GM12878 (cell line): Measurements from ENCODE around the gene CGB5. TPM values are rescaled to one million over a fixed set of nuclear protein-coding genes. Genes with fewer than 3 reads are reported as not detected.

ENCODE experiments used
- ATAC-seq: fragments of 200-7000 bp; cut with Tn5 transposase; 3 replicates; pipeline ENCODE4 v1.9.1; 2020; ENCODE audit warnings: mild to moderate bottlenecking, moderate library complexity
- BruUV-seq: library from RNA; stranded (reverse); fragments of 400-500 nt; replicated peaks from 2 replicates; lab custom pipeline; 2021; lab: Mats Ljungman, UMichigan
- CTCF ChIA-PET: fragments of 300-600 bp; sonication (Branson Sonifier 250); formaldehyde crosslinking; extraction: SDS; loops from one replicate; lab custom pipeline; 2021; ENCODE audit warnings: inconsistent platforms; lab: Yijun Ruan, JAX
- POLR2A ChIA-PET: fragments of 350-600 bp; formaldehyde crosslinking; extraction: SDS; loops from one replicate; lab custom pipeline; 2021; ENCODE audit warnings: inconsistent platforms; lab: Charles Lee
- RAD21 ChIA-PET: fragments of 300-600 bp; sonication (Branson Sonifier 250); formaldehyde crosslinking; loops from one replicate; lab custom pipeline; 2023; ENCODE audit warnings: antibody characterized with exemption; ENCODE audit not compliant: unreplicated experiment; lab: Charles Lee
- SMC1A ChIA-PET: fragments of 300-600 bp; sonication (Branson Sonifier 250); formaldehyde crosslinking; loops from one replicate; lab custom pipeline; 2023; ENCODE audit not compliant: unreplicated experiment, uncharacterized antibody; lab: Charles Lee
- DNase-seq: peaks from one replicate; pipeline ENCODE4 v3.0.0-alpha.2; 2011; ENCODE audit warnings: low read depth, low spot score
- FAIRE-seq: peaks from 3 replicates; lab custom pipeline; 2011; peaks lifted over from hg19 to GRCh38; lab: Jason Lieb, UNC
- H2AFZ ChIP-seq: 2 replicates; pipeline ENCODE4 v1.6.0; 2011; ENCODE audit warnings: low read depth, low read length, control low read depth; ENCODE audit not compliant: control insufficient read depth
- H3K27ac ChIP-seq: 2 replicates; pipeline ENCODE4 v1.5.1; 2011; ENCODE audit warnings: control low read depth; ENCODE audit not compliant: control insufficient read depth, insufficient read depth
- H3K27me3 ChIP-seq, 2 experiments: replicated peaks in 1 of 2; 2 replicates each; pipeline versions ENCODE4 v1.6.0 to v1.6.1; 2011; ENCODE audit warnings: low read length in 1 of 2; ENCODE audit not compliant: control insufficient read depth in 2 of 2, insufficient read depth in 2 of 2
- H3K36me3 ChIP-seq, 2 experiments: 2 replicates each; pipeline ENCODE4 v1.5.1; 2011; ENCODE audit warnings: low read length in 1 of 2; ENCODE audit not compliant: control insufficient read depth in 2 of 2, insufficient read depth in 2 of 2
- H3K4me1 ChIP-seq: 2 replicates; pipeline ENCODE4 v1.6.1; 2011; ENCODE audit warnings: mild to moderate bottlenecking, low read length, moderate library complexity, mixed read lengths; ENCODE audit not compliant: control insufficient read depth, insufficient read depth
- H3K4me2 ChIP-seq: 2 replicates; pipeline ENCODE4 v1.6.0; 2011; ENCODE audit warnings: control low read depth; ENCODE audit not compliant: control insufficient read depth, insufficient read depth
- H3K4me3 ChIP-seq: fragments of 200-600 bp; sonication (generic); 2 replicates; pipeline ENCODE4 v1.5.1; 2016
- H3K79me2 ChIP-seq: 2 replicates; pipeline ENCODE4 v1.6.0; 2011; ENCODE audit warnings: low read length; ENCODE audit not compliant: control insufficient read depth, insufficient read depth
- H3K9ac ChIP-seq: 2 replicates; pipeline ENCODE4 v1.8.0; 2011; ENCODE audit warnings: low read length, control low read depth, mixed read lengths; ENCODE audit not compliant: control insufficient read depth, insufficient read depth
- H3K9me3 ChIP-seq: replicated peaks from 3 replicates; pipeline ENCODE4 v1.5.1; 2011; ENCODE audit warnings: mild to moderate bottlenecking, low read length; ENCODE audit not compliant: control insufficient read depth, insufficient read depth
- H4K20me1 ChIP-seq: 2 replicates; pipeline ENCODE4 v1.6.0; 2011; ENCODE audit not compliant: control insufficient read depth, insufficient read depth
- IRF4 ChIP-seq: IDR thresholded peaks from 2 replicates; pipeline ENCODE4 v1.6.1; 2011; ENCODE audit warnings: low read depth, low read length
- RAD21 ChIP-seq: IDR thresholded peaks from 2 replicates; pipeline ENCODE4 v1.6.1; 2011; ENCODE audit warnings: mild to moderate bottlenecking, low read depth, low read length, moderate library complexity; ENCODE audit not compliant: insufficient read depth
- WGBS: methylation state at CpG from one replicate; pipeline ENCODE4 v1.1.6; 2016; ENCODE audit warnings: low lambda C conversion rate; ENCODE audit not compliant: insufficient replicate concordance, insufficient coverage; ENCODE audit errors: missing lambda C conversion rate; 5-methylcytosine and 5-hydroxymethylcytosine counted together
- in situ Hi-C: fragments of 300-500 bp; cut with MboI; formaldehyde crosslinking; loops from 9 replicates; pipeline ENCODE4 v1.14.3; 2018; ENCODE audit warnings: mixed read lengths
- intact Hi-C: fragments of 100-400 bp; cut with micrococcal nuclease; formaldehyde crosslinking; loops from one replicate; pipeline ENCODE4 v1.14.2; 2022; ENCODE audit not compliant: unreplicated experiment
- polyA plus RNA-seq, 11 experiments: library from polyadenylated mRNA; depleted of rRNA in 4 of 11; unstranded in 6 of 11; stranded (reverse) in 5 of 11; fragments of >200 nt; fragmentation: Nextera tagmentation in 4 of 11; fragmentation: Illumina TruSeq in 1 of 11; extraction: Ambion mirVana in 4 of 11; extraction: Trizol in 1 of 11; gene quantifications; 1 replicate in 1 of 11; 2 replicates in 10 of 11; pipeline versions ENCODE4 v1.2.1 to v1.2.3, GENCODE V29; 2011 to 2016; ENCODE audit warnings: inconsistent platforms in 2 of 11, missing spikeins in 2 of 11, low read depth in 1 of 11
- total RNA-seq, 4 experiments: library from RNA; depleted of rRNA in 3 of 4; stranded (reverse); fragments of >200 nt in 3 of 4; fragmentation: Illumina TruSeq in 1 of 4; extraction: Trizol in 1 of 4; gene quantifications; 2 replicates each; pipeline versions ENCODE4 v1.2.1 to v1.2.3, GENCODE V29; 2013 to 2021
- TF ChIP-seq, protein P1 (sequence below), 3 experiments: IDR thresholded peaks in 2 of 3; conservative IDR thresholded peaks in 1 of 3; 2 replicates each; pipeline ENCODE4 v1.5.1; 2011; ENCODE audit warnings: low read depth in 3 of 3, low read length in 3 of 3, mild to moderate bottlenecking in 3 of 3, control low read depth in 2 of 3, moderate library complexity in 2 of 3, inconsistent platforms in 1 of 3, mixed read lengths in 1 of 3; ENCODE audit not compliant: control insufficient read depth in 2 of 3, insufficient read depth in 1 of 3; ENCODE audit errors: extremely low read depth in 1 of 3

Gene CGB5
- total and polyA plus RNA-seq, 10 of the 15 experiments (the other 5 are each of a cell fraction or from before 2014, with no cell fraction given), result not detected

DNA sequence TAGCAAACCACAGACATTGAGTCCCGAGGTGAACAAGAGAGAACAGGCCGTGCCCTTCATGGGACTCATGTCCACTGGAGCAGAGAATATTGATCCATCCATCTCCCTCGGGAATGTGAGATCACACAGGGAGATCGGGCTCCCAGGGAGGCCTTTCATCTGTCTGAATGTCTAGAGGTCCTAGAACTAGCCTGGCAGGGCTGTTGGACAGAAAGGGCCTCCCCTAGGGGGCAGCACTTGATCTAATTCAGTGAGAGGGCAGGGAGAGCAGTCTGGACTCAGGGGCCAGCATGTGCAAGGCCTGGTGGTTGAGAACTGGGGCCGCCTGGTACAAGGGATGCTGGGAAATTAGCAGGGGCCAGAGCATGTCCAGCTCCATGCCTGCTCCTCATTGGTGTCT lies 45.7 kb upstream of the CGB5 start:
- RAD21 ChIA-PET, result no interaction called here
- SMC1A ChIA-PET, result interaction anchor here (1.1 to 1.5 kb wide), 2 partner anchors 201 to 210 kb away, joined by 3 to 4 read pairs; no protein-coding TSS in a partner anchor
- CTCF ChIA-PET, result interaction anchor here (1.0 to 3.1 kb wide), 8 partner anchors 10 to 210 kb away, joined by 3 to 16 read pairs (median 4); partner anchors contain the start of gene BAX
- POLR2A ChIA-PET, result interaction anchor here (0.5 to 0.6 kb wide), 3 partner anchors 12 to 813 kb away, joined by 4 to 7 read pairs (median 4); no protein-coding TSS in a partner anchor
- FAIRE-seq (no peak), ATAC-seq (no peak), DNase-seq (no peak)
- Histone ChIP-seq H3K36me3 (no peaks in the 10 kb centered on the region; a peak in 3 of 4 replicates), H4K20me1 (no peaks in the 10 kb centered on the region), H3K9ac (no peak overlapping the region), H3K27me3 (no peaks in the 10 kb centered on the region), H3K9me3 (no peaks in the 10 kb centered on the region), H3K79me2 (peaks cover 27% of the 10 kb centered on the region), H2AFZ (no peak overlapping the region), H3K4me3 (no peak overlapping the region), H3K27ac (no peak overlapping the region), H3K4me2 (no peak overlapping the region), H3K4me1 (no peaks in the 10 kb centered on the region)
- intact Hi-C loops (no loop called here), in situ Hi-C loops (no loop called here)
- no TSS peak for BruUV-seq
- WGBS, result 61% methylated on average over 5 of the region's 5 CpGs
- peak; percentile 33; the same call in 1 of the 2 replicates for TF ChIP-seq RAD21
- no peak for TF ChIP-seq IRF4
- TF ChIP-seq, protein P1, sequence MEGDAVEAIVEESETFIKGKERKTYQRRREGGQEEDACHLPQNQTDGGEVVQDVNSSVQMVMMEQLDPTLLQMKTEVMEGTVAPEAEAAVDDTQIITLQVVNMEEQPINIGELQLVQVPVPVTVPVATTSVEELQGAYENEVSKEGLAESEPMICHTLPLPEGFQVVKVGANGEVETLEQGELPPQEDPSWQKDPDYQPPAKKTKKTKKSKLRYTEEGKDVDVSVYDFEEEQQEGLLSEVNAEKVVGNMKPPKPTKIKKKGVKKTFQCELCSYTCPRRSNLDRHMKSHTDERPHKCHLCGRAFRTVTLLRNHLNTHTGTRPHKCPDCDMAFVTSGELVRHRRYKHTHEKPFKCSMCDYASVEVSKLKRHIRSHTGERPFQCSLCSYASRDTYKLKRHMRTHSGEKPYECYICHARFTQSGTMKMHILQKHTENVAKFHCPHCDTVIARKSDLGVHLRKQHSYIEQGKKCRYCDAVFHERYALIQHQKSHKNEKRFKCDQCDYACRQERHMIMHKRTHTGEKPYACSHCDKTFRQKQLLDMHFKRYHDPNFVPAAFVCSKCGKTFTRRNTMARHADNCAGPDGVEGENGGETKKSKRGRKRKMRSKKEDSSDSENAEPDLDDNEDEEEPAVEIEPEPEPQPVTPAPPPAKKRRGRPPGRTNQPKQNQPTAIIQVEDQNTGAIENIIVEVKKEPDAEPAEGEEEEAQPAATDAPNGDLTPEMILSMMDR (IDR thresholded peaks at IDR 0.05 in 2 of 3, conservative IDR thresholded peaks at IDR 0.05 in 1 of 3; ENCODE audit: control insufficient read depth in 2 of 3, extremely low read depth in 1 of 3, insufficient read depth in 1 of 3, low read depth in 3 of 3, low read length in 3 of 3), result peak; percentile 44 to 62 (median 56)
